Measurements from ENCODE around the gene DDIAS. TPM values are rescaled to one million over a fixed set of nuclear protein-coding genes. Genes with fewer than 3 reads are reported as not detected.
"Not testable (repeated sequence)": the region's sequence is repeated elsewhere in the genome, so short reads cannot be mapped to it uniquely, and the experiment has no call there.

DDIAS gene
- total and polyA plus RNA-seq, 2 donors (not counting 1 experiment from before 2014, with no cell fraction given), result 1.7 to 3.3 TPM

DNA sequence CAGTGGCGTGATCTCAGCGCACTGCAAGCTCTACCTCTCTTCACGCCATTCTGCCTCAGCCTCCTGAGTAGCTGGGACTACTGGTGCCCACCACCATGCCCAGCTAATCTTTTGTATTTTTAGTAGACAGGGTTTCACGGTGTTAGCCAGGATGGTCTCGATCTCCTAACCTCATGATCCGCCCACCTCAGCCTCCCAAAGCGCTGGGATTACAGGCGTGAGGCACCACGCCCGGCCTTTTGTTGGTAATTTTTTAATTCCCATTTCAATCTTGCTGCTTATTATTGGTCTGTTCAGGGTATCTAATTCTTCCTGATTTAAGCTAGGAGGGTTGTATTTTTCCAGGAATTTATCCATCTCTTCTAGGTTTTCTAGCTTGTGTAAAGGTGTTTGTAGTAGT lies 18.2 kb downstream of the DDIAS start:
- Histone ChIP-seq H3K4me2 (replicated peaks; ENCODE audit: low read depth, low read length, poor library complexity, severe bottlenecking) (peak overlapping the region; percentile 55), H3K4me1 (ENCODE audit: control insufficient read depth in 2 of 2, insufficient read depth in 2 of 2, low read length in 2 of 2) (peaks cover 54 to 58% of the 10 kb centered on the region in 2 donors), H3K79me2 (ENCODE audit: control insufficient read depth, insufficient read depth, low read length) (peaks cover 11% of the 10 kb centered on the region), H2AFZ (ENCODE audit: insufficient read depth, low read depth, low read length, poor library complexity, severe bottlenecking) (peak overlapping the region; percentile 64), H3K9ac (ENCODE audit: low read length) (peak overlapping the region; percentile 43), H3K27ac (ENCODE audit: low read length in 2 of 2) (peak overlapping the region; percentile 78 to 79), H3K4me3 (ENCODE audit: control extremely low read depth in 1 of 5, extremely low read depth in 1 of 5, insufficient read depth in 1 of 5, low read depth in 2 of 5, low read length in 4 of 5) (peak overlapping the region in 2 of 5 experiments; percentile 21 to 28)
- H3K27me3 Mint-ChIP-seq; H3K9me3 Mint-ChIP-seq (ENCODE audit: insufficient read depth); ATAC-seq (ENCODE audit: low read depth); H4K20me1 ChIP-seq (ENCODE audit: control insufficient read depth, insufficient read depth, low read length, poor library complexity, severe bottlenecking); H3K36me3 ChIP-seq (replicated peaks in 1 of 2; ENCODE audit: control extremely low read depth in 1 of 2, control insufficient read depth in 1 of 2, extremely low read depth in 1 of 2, insufficient read depth in 2 of 2, low read length in 1 of 2); H3K9me3 ChIP-seq (ENCODE audit: control extremely low read depth in 1 of 3, control insufficient read depth in 2 of 3, insufficient read depth in 1 of 3, low read length in 2 of 3); DNase-seq; H3K27me3 ChIP-seq (replicated peaks in 1 of 4; ENCODE audit: control extremely low read depth in 1 of 4, control insufficient read depth in 3 of 4, insufficient read depth in 4 of 4, low read length in 3 of 4): not testable (repeated sequence)
- peak overlapping the region; percentile 90 for H3K27ac Mint-ChIP-seq
- CTCF ChIA-PET, result interaction anchor here (1.0 to 1.5 kb wide), 5 partner anchors 11 to 330 kb away, joined by 3 to 6 read pairs (median 5); partner anchors contain the start of gene DDIAS
- POLR2A ChIA-PET, result interaction anchor here (1.0 kb wide), 1 partner anchor 116 kb away, joined by 4 read pairs; no protein-coding TSS in a partner anchor
- intact Hi-C loops (cut with micrococcal nuclease), result loop anchor here (1.0 to 2.0 kb wide), 4 partner anchors 18 to 237 kb away; partner anchors contain the start of gene DDIAS
- WGBS (ENCODE audit: insufficient coverage), result 97% methylated on average over 3 of the region's 10 CpGs
- H3K4me3 Mint-ChIP-seq, result peak overlapping the region; percentile 76
- peaks cover 64% of the 10 kb centered on the region for H3K4me1 Mint-ChIP-seq

DNA sequence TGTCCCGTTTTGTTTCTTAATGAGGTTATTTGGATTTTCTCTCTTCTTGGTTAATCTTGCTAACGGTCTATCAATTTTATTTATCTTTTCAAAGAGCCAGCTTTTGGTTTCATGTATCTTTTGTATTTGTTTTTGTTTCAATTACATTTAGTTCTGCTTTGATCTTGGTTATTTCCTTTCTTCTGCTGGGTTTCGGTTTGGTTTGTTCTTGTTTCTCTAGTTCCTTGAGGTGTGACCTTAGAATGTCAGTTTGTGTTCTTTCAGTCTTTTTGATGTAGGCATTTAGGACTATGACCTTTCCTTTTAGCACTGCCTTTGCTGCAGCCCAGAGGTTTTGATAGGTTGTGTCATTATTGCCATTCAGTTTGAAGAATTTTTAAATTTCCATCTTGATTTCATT lies 18.7 kb downstream of the DDIAS start:
- ChIA-PET POLR2A (interaction anchor here (1.0 kb wide), 1 partner anchor 116 kb away, joined by 4 read pairs; no protein-coding TSS in a partner anchor), CTCF (interaction anchor here (1.0 to 1.5 kb wide), 5 partner anchors 12 to 330 kb away, joined by 3 to 6 read pairs (median 5); partner anchors contain the start of gene DDIAS)
- Histone ChIP-seq H3K79me2 (ENCODE audit: control insufficient read depth, insufficient read depth, low read length) (peaks cover 13% of the 10 kb centered on the region), H3K4me3 (ENCODE audit: control extremely low read depth in 1 of 5, extremely low read depth in 1 of 5, insufficient read depth in 1 of 5, low read depth in 2 of 5, low read length in 4 of 5) (peak overlapping the region in 3 of 5 experiments; percentile 21 to 37 (median 28)), H3K4me2 (replicated peaks; ENCODE audit: low read depth, low read length, poor library complexity, severe bottlenecking) (peak overlapping the region; percentile 55), H2AFZ (ENCODE audit: insufficient read depth, low read depth, low read length, poor library complexity, severe bottlenecking) (peak overlapping the region; percentile 64), H3K9ac (ENCODE audit: low read length) (peak overlapping the region; percentile 43), H3K27ac (ENCODE audit: low read length in 2 of 2) (peak overlapping the region; percentile 78 to 79), H3K4me1 (ENCODE audit: control insufficient read depth in 2 of 2, insufficient read depth in 2 of 2, low read length in 2 of 2) (peaks cover 57 to 62% of the 10 kb centered on the region in 2 donors)
- Mint-ChIP-seq H3K27ac (peak overlapping the region; percentile 90), H3K4me1 (peaks cover 65% of the 10 kb centered on the region), H3K4me3 (peak overlapping the region; percentile 76)
- intact Hi-C loops (cut with micrococcal nuclease), result loop anchor here (1.0 to 2.0 kb wide), 4 partner anchors 19 to 236 kb away; partner anchors contain the start of gene DDIAS
- DNase-seq, result peak; percentile 50
- WGBS (ENCODE audit: insufficient coverage), result 0% methylated on average over 1 of the region's 3 CpGs
- not testable (repeated sequence) for H3K27me3 Mint-ChIP-seq; H4K20me1 ChIP-seq (ENCODE audit: control insufficient read depth, insufficient read depth, low read length, poor library complexity, severe bottlenecking); H3K9me3 ChIP-seq (ENCODE audit: control extremely low read depth in 1 of 3, control insufficient read depth in 2 of 3, insufficient read depth in 1 of 3, low read length in 2 of 3); H3K9me3 Mint-ChIP-seq (ENCODE audit: insufficient read depth); H3K36me3 ChIP-seq (replicated peaks in 1 of 2; ENCODE audit: control extremely low read depth in 1 of 2, control insufficient read depth in 1 of 2, extremely low read depth in 1 of 2, insufficient read depth in 2 of 2, low read length in 1 of 2); H3K27me3 ChIP-seq (replicated peaks in 1 of 4; ENCODE audit: control extremely low read depth in 1 of 4, control insufficient read depth in 3 of 4, insufficient read depth in 4 of 4, low read length in 3 of 4); ATAC-seq (ENCODE audit: low read depth)

DNA sequence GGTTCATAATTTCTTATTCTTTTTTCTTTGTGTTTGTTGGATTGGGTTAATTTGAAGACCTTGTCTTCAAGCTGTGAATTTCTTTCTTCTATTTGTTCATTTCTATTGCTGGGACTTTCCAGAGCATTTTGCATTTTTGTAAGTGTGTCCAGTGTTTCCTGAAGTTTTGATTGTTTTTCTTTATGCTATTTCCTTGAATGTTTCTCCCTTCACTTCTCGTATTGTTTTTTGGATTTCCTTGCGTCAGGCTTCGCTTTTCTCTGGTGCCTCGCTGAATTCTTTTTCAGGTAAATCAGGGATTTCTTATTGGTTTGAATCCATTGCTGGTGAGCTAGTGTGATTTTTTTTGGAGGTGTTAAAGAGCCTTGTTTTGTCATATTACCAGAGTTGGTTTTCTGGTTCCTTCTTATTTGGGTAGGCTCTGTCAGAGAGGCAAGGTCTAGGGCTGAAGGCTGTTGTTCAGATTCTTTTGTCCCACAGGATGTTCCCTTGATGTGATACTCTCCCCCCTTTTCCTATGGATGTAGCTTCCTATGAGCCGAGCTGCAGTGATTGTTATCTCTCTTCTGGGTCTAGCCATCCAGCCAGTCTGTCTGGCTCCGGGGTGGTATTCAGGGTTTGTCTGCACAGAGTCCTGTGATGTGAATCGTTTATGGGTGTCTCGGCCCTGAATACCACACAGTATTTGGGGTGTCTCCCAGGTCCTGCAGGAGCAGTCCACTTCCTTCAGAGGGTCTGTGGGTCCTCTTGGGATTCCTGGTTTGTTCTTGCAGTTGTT lies 21.0 kb downstream of the DDIAS start:
- H3K9me3 ChIP-seq (ENCODE audit: control extremely low read depth in 1 of 3, control insufficient read depth in 2 of 3, insufficient read depth in 1 of 3, low read length in 2 of 3); intact Hi-C loops (cut with micrococcal nuclease); H3K9me3 Mint-ChIP-seq (ENCODE audit: insufficient read depth); H3K36me3 ChIP-seq (replicated peaks in 1 of 2; ENCODE audit: control extremely low read depth in 1 of 2, control insufficient read depth in 1 of 2, extremely low read depth in 1 of 2, insufficient read depth in 2 of 2, low read length in 1 of 2); DNase-seq; POLR2A ChIA-PET; H4K20me1 ChIP-seq (ENCODE audit: control insufficient read depth, insufficient read depth, low read length, poor library complexity, severe bottlenecking); ATAC-seq (ENCODE audit: low read depth); H3K9ac ChIP-seq (ENCODE audit: low read length); H3K27me3 Mint-ChIP-seq; H3K27me3 ChIP-seq (replicated peaks in 1 of 4; ENCODE audit: control extremely low read depth in 1 of 4, control insufficient read depth in 3 of 4, insufficient read depth in 4 of 4, low read length in 3 of 4): not testable (repeated sequence)
- peak overlapping the region; percentile 31 for H2AFZ ChIP-seq (ENCODE audit: insufficient read depth, low read depth, low read length, poor library complexity, severe bottlenecking)
- peaks cover 60 to 68% of the 10 kb centered on the region in 2 donors for H3K4me1 ChIP-seq (ENCODE audit: control insufficient read depth in 2 of 2, insufficient read depth in 2 of 2, low read length in 2 of 2)
- H3K27ac ChIP-seq (ENCODE audit: low read length in 2 of 2), result peak overlapping the region; percentile 8 to 78
- peaks cover 24% of the 10 kb centered on the region for H3K79me2 ChIP-seq (ENCODE audit: control insufficient read depth, insufficient read depth, low read length)
- peak overlapping the region; percentile 47 for H3K4me2 ChIP-seq (replicated peaks; ENCODE audit: low read depth, low read length, poor library complexity, severe bottlenecking)
- H3K4me3 Mint-ChIP-seq, result peak overlapping the region; percentile 59
- CTCF ChIA-PET, result interaction anchor here (0.6 to 3.6 kb wide), 3 partner anchors 16 to 327 kb away, joined by 3 to 13 read pairs (median 6); no protein-coding TSS in a partner anchor
- peaks cover 71% of the 10 kb centered on the region for H3K4me1 Mint-ChIP-seq
- 93% methylated on average over 3 of the region's 8 CpGs for WGBS (ENCODE audit: insufficient coverage)
- peak overlapping the region in 1 of 5 experiments; percentile 27 for H3K4me3 ChIP-seq (ENCODE audit: control extremely low read depth in 1 of 5, extremely low read depth in 1 of 5, insufficient read depth in 1 of 5, low read depth in 2 of 5, low read length in 4 of 5)
- H3K27ac Mint-ChIP-seq, result peak overlapping the region; percentile 89
